WTC11 (cell line): ENCODE measurements around the gene ZFHX3. TPM values are rescaled to one million over a fixed set of nuclear protein-coding genes. Genes with fewer than 3 reads are reported as not detected.

ENCODE experiments used
- ATAC-seq: fragments of 200-7000 bp; cut with Tn5 transposase; 2 replicates; pipeline ENCODE4 v1.10.0; 2021; ENCODE audit warnings: mild to moderate bottlenecking, moderate library complexity
- CTCF ChIA-PET: fragments of 300-600 bp; sonication (Branson Sonifier 250); formaldehyde crosslinking; loops from one replicate; lab custom pipeline; 2021; ENCODE audit warnings: antibody characterized with exemption; lab: Charles Lee
- POLR2A ChIA-PET: fragments of 350-600 bp; sonication (Branson Sonifier 250); formaldehyde crosslinking; loops from one replicate; lab custom pipeline; 2021; ENCODE audit warnings: antibody characterized with exemption; lab: Charles Lee
- DNase-seq: peaks from one replicate; pipeline ENCODE4 v3.0.0; 2021; ENCODE audit warnings: low spot score
- H3K27ac Mint-ChIP-seq: 2 replicates; pipeline ENCODE4 v1.8.0; 2021; ENCODE audit warnings: mixed read lengths
- H3K27me3 Mint-ChIP-seq: 2 replicates; pipeline ENCODE4 v1.8.0; 2021; ENCODE audit warnings: low read depth, mild to moderate bottlenecking, moderate library complexity, mixed read lengths
- H3K36me3 Mint-ChIP-seq: 2 replicates; pipeline ENCODE4 v1.8.0; 2021; ENCODE audit warnings: mixed read lengths
- H3K4me1 Mint-ChIP-seq: 2 replicates; pipeline ENCODE4 v1.8.0; 2022; ENCODE audit warnings: mixed read lengths
- H3K4me3 Mint-ChIP-seq: 2 replicates; pipeline ENCODE4 v1.8.0; 2021; ENCODE audit warnings: mild to moderate bottlenecking, moderate library complexity, mixed read lengths
- H3K9me3 Mint-ChIP-seq: 2 replicates; pipeline ENCODE4 v1.8.0; 2021; ENCODE audit warnings: mixed read lengths
- AR ChIP-seq: fragments of 250-450 bp; sonication (Bioruptor Pico); IDR thresholded peaks from 2 replicates; pipeline ENCODE4 v1.9.0; 2021; ENCODE audit warnings: mild to moderate bottlenecking
- ARID4B ChIP-seq: sonication (generic); formaldehyde crosslinking; IDR thresholded peaks from 2 replicates; pipeline ENCODE4 v1.8.0; 2023; ENCODE audit warnings: missing genetic modification reagents, mild to moderate bottlenecking, borderline replicate concordance
- CDX4 ChIP-seq: fragments of 250-450 bp; sonication (Bioruptor Pico); IDR thresholded peaks from 2 replicates; pipeline ENCODE4 v1.9.0; 2021; ENCODE audit warnings: moderate library complexity, mild to moderate bottlenecking, inconsistent platforms, borderline replicate concordance
- GABPB1 ChIP-seq: sonication (generic); formaldehyde crosslinking; IDR thresholded peaks from 2 replicates; pipeline ENCODE4 v1.8.1; 2023; ENCODE audit warnings: mild to moderate bottlenecking, missing genetic modification reagents
- NFYB ChIP-seq: sonication (generic); formaldehyde crosslinking; conservative IDR thresholded peaks from 2 replicates; pipeline ENCODE4 v1.8.0; 2022; ENCODE audit warnings: low read depth, missing genetic modification reagents
- PRRX2 ChIP-seq: fragments of 250-450 bp; sonication (Bioruptor Pico); IDR thresholded peaks from 2 replicates; pipeline ENCODE4 v1.8.0; 2021; ENCODE audit warnings: mild to moderate bottlenecking
- RELA ChIP-seq: sonication (generic); formaldehyde crosslinking; IDR thresholded peaks from 2 replicates; pipeline ENCODE4 v1.8.1; 2022; ENCODE audit warnings: missing genetic modification reagents, mild to moderate bottlenecking, borderline replicate concordance
- SMAD3 ChIP-seq: sonication (generic); formaldehyde crosslinking; IDR thresholded peaks from 2 replicates; pipeline ENCODE4 v1.8.0; 2022; ENCODE audit warnings: missing genetic modification reagents, mild to moderate bottlenecking, borderline replicate concordance
- TCF7 ChIP-seq: sonication (generic); formaldehyde crosslinking; IDR thresholded peaks from 2 replicates; pipeline ENCODE4 v1.8.0; 2022; ENCODE audit warnings: mild to moderate bottlenecking, low read depth, missing genetic modification reagents, moderate library complexity
- TP53 ChIP-seq: sonication (generic); formaldehyde crosslinking; IDR thresholded peaks from 2 replicates; pipeline ENCODE4 v1.8.1; 2023; ENCODE audit warnings: mild to moderate bottlenecking, missing genetic modification reagents
- ZNF416 ChIP-seq: fragments of 250-450 bp; sonication (Bioruptor Pico); IDR thresholded peaks from 2 replicates; pipeline ENCODE4 v1.9.0; 2021; ENCODE audit warnings: mild to moderate bottlenecking, inconsistent platforms
- ZNF671 ChIP-seq: fragments of 250-450 bp; sonication (Bioruptor Pico); IDR thresholded peaks from 2 replicates; pipeline ENCODE4 v1.8.0; 2021; ENCODE audit warnings: mild to moderate bottlenecking
- total RNA-seq: library from RNA; stranded (reverse); gene quantifications from 3 replicates; pipeline ENCODE4 v1.2.3, GENCODE V29; 2021
- TF ChIP-seq, protein P1 (sequence below): sonication (generic); formaldehyde crosslinking; IDR thresholded peaks from 2 replicates; pipeline ENCODE4 v1.8.1; 2022; ENCODE audit warnings: low read depth, mild to moderate bottlenecking, moderate library complexity, missing genetic modification reagents, borderline replicate concordance

The ZFHX3 gene
- total RNA-seq, 1 experiment from 2014 or later, result 5.7 TPM

DNA sequence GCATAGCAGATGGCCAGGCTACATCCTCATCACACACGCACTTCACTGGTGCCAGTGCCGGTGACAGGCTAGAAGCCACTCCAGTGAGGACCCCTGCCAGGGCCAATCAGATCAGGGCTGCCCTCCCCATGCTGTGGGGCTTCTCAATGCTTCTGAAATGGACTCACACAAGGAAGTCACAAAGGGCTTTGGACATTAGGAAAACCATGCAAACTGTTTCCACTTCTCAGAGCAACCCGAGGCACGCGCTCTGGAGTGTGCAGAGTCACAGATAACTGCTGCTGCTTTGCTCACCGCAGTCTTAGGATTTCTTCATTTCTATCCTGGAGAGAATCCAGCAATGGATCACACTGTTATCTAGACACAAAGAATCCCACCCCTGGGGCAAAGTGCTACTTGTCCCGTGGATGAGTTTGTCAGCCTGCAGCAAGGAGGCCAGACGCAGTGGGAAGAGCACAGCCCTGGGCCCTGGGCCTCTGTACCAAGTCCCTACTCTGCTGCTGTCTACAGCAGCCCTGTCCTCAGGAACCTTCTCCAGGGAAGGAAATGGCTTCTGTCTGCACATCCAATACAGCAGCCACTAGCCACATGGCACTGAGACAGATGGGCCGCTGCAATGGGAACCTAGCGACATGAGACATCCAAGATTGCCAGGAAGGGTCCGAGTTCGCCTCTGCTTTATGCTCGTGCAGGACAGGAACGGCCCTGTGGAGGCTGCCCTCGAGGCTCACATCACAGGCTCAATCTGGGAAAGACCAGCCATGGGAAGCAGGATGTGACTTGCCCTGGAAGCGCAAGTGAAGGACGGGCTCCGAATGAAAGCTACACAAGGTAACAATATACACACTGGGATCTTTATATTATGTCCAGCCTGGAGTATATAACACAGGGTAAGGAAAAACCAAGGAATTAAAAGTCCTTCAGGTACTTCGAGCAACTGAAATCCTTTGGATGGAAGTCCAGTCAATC, 169.3 kb downstream of the ZFHX3 start:
- no peak for ATAC-seq
- TF ChIP-seq SMAD3 (CRISPR knock-in tag), result no peak
- peak; percentile 31; the same call in 1 of the 2 replicates for TF ChIP-seq GABPB1 (CRISPR knock-in tag)
- H3K9me3 Mint-ChIP-seq, result peaks cover 4% of the 10 kb centered on the region
- H3K4me3 Mint-ChIP-seq, result no peak overlapping the region
- no peaks in the 10 kb centered on the region for H3K27me3 Mint-ChIP-seq
- peaks cover 4% of the 10 kb centered on the region for H3K36me3 Mint-ChIP-seq
- ChIA-PET POLR2A (no interaction called here), CTCF (no interaction called here)
- DNase-seq, result no peak
- peaks cover 10% of the 10 kb centered on the region; the same call in 1 of the 2 replicates for H3K4me1 Mint-ChIP-seq
- H3K27ac Mint-ChIP-seq, result no peak overlapping the region

DNA sequence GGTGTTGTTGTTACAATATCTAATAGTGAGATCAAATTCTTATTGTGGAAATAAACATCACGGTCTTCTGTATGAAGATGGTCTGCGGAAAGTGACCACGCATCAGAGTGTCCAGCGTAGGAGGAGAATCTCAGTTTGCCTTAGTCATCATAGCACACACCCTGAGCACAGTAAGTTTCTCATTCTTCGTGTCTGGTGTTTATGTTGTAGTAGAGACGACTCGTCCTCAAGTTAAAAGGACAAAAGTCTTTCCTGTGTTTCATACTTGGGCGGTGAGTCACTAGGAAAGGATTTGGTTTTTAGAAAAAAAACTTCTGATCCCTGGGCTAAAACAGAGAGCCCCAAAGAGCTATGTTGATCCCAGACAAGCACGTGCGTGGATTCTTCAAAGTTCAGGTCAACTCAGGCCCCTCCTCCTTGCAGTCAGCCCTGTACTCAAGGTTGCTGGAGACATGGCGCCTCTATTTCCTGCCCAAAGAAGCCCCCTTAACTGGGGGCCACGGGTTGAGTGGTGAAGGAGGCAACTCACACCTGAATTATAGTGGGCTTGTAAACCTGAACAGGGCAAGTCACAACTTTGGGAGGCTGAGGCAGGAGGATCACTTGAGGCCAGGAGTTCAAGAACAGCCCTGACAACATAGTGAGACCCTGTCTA, 170.4 kb downstream of the ZFHX3 start:
- TF ChIP-seq, protein P1, sequence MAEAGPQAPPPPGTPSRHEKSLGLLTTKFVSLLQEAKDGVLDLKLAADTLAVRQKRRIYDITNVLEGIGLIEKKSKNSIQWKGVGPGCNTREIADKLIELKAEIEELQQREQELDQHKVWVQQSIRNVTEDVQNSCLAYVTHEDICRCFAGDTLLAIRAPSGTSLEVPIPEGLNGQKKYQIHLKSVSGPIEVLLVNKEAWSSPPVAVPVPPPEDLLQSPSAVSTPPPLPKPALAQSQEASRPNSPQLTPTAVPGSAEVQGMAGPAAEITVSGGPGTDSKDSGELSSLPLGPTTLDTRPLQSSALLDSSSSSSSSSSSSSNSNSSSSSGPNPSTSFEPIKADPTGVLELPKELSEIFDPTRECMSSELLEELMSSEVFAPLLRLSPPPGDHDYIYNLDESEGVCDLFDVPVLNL (CRISPR knock-in tag), result no peak
- TF ChIP-seq, all 79 proteins: peak for 0
- peaks cover 14% of the 10 kb centered on the region for H3K36me3 Mint-ChIP-seq
- no peak overlapping the region for H3K4me3 Mint-ChIP-seq
- H3K27me3 Mint-ChIP-seq, result no peaks in the 10 kb centered on the region
- CTCF ChIA-PET, result interaction anchor here (1.6 kb wide), 1 partner anchor 45 kb away, joined by 6 read pairs; no protein-coding TSS in a partner anchor
- H3K9me3 Mint-ChIP-seq, result peaks cover 15% of the 10 kb centered on the region
- DNase-seq (no peak), ATAC-seq (no peak)
- peak overlapping the region; percentile 14; the same call in 1 of the 2 replicates for H3K27ac Mint-ChIP-seq
- peaks cover 5% of the 10 kb centered on the region; the same call in 1 of the 2 replicates for H3K4me1 Mint-ChIP-seq
- POLR2A ChIA-PET, result no interaction called here

DNA sequence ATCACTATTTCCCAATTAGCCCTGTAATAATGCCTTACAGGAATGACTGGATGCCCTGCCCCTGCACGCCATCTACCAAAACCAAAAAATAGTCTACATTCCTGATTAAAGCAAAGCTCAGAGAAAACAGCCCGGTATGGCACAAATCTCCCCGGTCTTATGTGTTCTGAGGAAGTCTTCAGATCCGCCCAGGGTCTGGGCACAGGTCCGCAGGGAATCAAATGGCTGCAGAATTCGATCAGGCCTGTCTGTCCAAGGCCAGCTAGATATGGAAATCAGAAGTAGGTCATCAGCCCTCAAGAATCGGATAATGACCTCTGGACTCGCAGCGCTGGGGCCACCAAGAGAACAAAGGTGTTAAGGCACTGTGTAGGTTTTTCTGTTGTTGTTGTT, 171.0 kb downstream of the ZFHX3 start:
- Mint-ChIP-seq H3K27ac (peak overlapping the region; percentile 14; the same call in 1 of the 2 replicates), H3K9me3 (peaks cover 19% of the 10 kb centered on the region), H3K27me3 (no peaks in the 10 kb centered on the region), H3K36me3 (peaks cover 18% of the 10 kb centered on the region), H3K4me3 (no peak overlapping the region), H3K4me1 (peaks cover 5% of the 10 kb centered on the region; the same call in 1 of the 2 replicates)
- DNase-seq (no peak), ATAC-seq (no peak)
- ChIA-PET CTCF (interaction anchor here (1.6 kb wide), 1 partner anchor 44 kb away, joined by 6 read pairs; no protein-coding TSS in a partner anchor), POLR2A (no interaction called here)
- TF ChIP-seq ZNF671 (CRISPR knock-in tag) (no peak), CDX4 (no peak), AR (CRISPR knock-in tag) (no peak), ZNF416 (no peak), GABPB1 (CRISPR knock-in tag) (no peak), PRRX2 (CRISPR knock-in tag) (no peak), RELA (CRISPR knock-in tag) (no peak), TCF7 (CRISPR knock-in tag) (no peak), ARID4B (no peak), TP53 (CRISPR knock-in tag) (no peak), NFYB (CRISPR knock-in tag) (no peak)
